Activated CD4-positive, alpha-beta T cell treated with anti-CD3 and anti-CD28 coated beads, Interleukin-2, amount 50 U/mL, for 24 hours (primary cell): ENCODE results near the gene XRN2.

Experiments
- DNase-seq, 2 donors: peaks; one replicate each; pipeline ENCODE4 v3.0.0-alpha.2; 2020; ENCODE audit warnings: low read depth in 1 of 2, low spot score in 1 of 2

The XRN2 gene

DNA sequence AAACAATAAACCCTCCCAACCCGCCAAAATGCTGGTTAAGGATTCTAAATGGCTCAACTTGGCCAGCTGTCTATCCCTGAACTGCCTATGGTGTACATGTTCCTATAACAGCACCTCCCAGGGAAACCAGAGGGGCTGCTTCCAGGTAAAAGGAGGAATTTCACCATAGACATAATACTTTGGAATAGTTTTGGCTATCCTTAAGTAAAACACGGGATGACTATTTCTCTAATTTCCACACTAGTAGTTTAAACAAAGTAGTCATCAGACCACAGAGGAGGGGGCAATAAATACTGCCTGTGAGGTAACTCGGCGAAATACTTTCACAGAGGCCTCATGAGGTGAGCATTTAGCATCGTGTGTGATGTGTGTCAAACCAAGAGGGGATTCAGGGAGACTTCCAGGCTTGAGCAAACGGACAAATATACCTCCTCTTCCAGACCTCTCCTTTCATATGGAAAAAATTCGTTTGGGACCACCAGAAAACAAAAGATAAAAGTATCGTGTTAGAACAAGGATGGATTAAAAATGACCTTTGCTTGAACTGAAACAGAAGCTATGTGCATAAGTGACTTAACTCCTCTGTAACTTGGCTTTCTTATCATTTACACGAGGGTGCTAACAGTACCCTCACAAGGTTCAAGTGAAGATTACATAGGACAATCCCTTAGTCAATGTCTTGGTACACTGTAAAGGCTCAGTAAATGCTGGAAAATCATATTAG lies 1.0 kb upstream of the XRN2 start:
- no peak for DNase-seq

DNA sequence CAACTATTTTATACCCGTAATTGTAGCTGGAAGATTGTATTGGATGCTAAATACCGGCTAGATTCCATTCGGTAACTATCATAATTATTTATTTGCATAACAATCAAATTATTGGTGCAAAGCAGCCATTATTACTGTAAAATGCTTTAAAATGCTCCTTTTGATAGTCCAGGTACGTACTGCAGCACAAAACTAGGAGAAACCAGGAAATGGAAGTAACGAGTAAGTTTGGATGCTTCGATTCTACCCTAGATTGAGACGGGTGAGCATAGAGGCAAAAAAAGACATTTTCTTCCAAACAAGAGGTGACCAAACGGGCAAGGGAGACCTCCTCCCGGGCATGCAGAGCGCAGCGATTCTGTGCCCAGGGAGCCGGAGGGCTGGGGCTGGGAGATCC lies 469 bp upstream of the XRN2 start:
- no peak for DNase-seq

DNA sequence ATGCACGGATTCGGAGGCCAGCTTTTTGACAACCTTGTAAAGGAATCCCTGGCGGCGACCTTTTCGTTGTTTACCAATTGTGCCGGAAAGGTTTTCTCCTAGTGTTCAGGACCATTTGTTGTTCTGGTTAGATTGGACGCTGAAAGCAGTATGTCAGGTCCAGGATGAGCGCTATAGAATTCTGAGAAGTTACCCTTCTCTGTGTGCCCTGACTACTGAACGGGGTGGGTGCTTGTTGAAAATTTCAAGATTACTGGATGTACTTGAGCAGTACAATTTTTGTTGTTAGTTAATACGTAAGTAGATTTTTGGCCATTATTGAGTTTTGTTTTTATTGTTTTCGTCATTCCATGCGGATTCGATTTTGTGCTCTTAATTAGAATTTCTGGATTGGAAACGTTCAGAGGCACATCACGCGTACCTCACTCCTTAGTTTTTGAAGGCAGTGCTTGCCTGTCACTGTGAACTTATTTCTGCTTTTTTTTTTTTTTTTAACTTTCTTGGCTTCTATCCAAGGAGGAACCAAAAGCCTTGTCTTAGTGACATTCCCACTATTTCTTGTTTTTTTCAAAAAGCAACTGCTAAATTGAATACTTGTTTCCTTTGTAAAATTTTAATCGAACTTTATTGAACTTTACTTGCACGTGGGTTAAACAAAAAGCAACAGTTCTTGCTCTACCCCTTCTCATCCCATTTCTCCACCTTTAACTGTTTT lies 898 bp downstream of the XRN2 start:
- DNase-seq: no peak

DNA sequence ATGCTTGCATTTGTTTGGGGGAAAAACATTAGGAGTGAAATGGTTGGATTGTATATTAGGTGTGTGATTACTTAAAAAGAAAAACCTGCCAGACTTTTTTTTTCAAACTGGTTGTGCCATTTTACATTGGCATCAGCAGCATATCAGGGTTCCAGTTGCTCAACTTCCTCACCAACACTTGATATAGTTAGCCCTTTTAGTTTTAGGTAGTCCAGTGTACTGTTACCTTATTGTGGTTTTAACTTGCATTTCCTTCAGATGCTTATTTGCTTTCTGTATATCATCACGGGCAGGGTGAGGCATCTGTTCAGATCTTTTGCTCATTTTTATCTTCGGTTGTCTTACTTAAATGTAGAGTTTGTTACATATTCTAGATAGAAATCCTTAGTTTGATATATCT lies 5.2 kb downstream of the XRN2 start:
- DNase-seq: no peak

DNA sequence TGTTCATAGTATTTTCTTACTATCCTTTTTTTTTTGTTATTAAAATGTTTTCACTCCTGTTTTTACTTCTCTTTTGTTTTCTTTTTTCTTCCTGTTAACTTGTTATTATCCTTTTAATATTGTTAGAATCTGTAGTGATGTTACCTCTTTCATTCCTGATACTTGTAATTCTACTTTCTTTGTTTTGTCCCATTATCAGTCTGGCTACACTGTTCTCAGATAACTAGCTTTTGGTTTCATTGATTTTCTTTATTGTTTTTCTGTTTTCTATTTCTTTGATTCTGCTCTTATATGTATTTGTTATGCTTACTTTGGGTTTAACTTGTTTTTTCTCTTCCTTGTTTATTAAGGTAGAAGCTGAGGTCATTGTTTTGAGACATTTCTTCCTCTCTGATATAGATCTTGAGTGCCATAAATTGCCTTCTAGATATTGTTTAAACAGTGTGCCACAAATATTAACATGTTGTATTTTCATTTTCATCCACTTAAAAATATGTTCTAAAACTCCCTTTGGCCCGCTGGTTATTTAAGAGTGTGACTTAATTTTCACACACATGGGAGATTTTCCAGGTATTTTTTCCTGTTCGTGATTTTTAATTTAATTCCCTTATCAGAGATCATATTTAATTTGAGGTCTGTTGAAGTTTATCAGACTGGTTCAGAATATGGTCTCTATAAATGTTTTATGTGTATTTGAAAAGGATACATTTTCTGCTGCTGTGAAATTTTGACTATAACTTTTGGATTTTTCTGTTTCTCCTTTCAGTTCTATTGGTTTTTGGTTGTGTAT lies 6.7 kb downstream of the XRN2 start:
- DNase-seq: no peak

DNA sequence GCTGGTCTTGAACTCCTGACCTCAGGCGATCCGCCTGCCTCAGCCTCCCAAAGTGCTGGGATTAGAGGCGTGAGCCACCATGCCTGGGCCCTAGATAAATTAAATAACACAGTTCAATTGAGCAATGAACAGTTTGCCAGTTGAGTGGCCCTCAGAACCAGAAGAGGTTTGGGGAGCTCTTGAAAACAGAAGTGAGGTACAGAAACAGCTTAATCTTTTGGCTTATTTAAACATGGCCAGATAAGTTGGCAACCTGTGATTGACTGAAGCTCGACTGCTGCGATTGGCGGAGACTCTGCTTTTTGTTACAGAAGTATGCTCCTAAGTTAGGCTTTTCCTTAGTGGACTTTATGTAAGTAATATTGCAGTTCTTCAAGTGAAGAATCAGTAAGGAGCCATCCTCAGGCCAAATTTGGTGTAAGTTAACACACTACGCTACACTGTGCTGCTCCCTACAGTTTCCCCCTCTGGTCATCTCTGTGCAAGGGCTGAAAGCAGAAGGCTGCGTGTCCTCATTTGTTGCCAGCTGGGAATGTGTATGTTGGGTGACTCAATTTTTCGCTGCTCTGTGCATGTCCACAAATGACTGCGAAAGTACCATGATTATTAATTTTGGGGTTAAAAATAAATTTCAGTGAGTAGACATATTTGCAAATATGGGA lies 9.8 kb downstream of the XRN2 start:
- no peak for DNase-seq

DNA sequence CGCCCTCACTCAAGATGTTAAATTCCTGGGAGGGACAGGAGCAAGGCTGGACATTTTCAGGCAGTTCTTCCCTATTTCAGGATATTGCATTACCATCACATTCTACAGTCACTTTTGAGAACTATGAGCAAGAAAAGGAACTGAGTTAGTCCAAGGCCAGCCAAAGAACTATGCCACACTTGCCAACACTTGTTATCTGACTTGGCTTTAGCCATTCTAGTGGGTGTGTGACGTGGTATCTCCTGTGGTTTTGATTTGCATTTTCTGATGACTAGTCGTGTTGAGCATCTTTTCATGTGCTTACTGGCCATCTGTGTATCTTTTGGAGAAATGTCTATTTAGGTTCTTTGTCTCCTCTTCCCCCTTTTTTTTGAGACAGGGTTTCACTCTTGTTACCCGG lies 12.0 kb downstream of the XRN2 start:
- DNase-seq: no peak

DNA sequence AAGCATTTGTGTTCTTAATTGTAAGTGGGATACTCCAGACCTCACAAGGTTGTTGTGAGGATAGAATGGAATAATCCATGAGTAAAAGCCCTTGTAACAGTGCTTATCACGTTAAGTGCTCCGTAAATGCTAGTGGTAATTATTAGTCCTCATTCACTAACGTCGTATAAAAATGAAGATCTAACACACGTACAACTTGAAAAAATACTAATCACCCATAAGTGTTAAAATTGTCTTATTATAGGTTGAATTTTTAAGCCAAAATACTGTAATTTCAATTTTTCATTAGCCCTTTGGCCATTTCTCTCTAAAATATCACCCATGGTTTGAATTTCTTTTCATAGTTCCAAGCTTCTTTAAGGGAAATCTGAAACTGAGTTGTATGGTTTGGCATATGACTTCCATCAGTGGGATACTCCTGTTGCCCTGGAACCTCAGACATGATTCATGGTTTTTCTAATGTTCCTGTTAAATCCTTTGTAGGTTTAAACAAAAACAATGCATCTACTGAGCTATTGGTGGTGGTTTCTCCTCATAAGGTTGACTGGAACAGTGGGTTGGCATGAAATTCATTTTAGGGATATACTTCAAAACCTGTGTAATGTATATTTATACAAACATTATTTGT lies 19.1 kb downstream of the XRN2 start:
- DNase-seq: no peak

DNA sequence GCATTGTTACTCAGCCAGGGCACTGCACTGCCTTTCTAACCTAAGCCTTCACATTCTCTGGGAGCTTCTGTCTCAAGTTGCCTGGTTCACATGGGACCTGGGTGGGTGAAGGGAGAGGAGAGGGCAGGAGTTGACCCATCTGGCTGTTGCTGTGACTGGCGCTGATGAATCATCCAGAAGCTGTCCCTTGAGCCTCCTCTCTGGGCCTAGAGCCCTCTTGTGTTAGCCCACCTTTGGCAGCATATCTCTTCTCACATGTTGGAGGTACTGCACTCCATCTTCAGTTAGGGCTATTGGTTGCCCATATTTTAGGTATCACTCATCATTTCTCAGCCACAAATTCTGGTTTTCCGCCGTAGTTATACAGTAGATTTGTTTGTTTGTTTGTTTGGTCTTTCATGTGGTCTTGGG lies 19.8 kb downstream of the XRN2 start:
- no peak for DNase-seq

DNA sequence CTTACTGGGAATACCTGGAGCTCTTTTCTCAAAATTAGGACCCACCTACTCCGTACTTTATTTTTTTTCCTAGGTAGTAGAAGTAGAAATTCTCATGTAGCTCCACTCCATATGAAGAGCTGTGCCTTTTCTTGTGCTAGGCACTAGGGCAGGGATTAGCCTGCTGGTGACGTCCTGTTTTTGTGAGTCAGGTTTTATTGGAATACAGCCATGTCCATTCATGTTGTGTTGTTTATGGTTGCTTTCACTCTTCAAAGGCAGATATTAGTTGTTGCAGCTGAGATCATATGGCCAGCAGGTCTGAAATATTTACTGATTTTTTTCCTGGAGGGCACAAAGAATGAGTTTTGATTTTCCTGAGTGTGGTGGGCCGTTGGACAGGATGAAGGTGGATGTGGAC lies 20.5 kb downstream of the XRN2 start:
- no peak for DNase-seq

DNA sequence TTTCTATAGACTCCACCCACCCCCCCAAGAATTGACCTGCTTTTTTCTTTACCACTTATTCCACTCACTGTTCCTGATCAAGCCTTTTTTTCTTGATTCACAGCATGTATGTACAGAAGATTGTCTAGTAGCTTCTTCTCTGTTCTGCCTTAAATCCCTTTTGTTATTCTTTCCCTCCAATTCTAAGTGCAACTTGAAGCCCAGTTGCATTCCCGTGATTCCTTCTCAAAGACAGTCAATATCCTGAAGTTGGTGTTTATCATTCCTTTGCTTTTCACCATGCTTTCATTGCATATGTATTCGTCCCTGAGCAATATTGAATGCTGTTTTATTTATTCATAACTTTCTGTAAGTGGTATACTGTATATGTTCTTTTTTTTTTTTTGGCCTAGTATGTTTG lies 21.0 kb downstream of the XRN2 start:
- DNase-seq: no peak

DNA sequence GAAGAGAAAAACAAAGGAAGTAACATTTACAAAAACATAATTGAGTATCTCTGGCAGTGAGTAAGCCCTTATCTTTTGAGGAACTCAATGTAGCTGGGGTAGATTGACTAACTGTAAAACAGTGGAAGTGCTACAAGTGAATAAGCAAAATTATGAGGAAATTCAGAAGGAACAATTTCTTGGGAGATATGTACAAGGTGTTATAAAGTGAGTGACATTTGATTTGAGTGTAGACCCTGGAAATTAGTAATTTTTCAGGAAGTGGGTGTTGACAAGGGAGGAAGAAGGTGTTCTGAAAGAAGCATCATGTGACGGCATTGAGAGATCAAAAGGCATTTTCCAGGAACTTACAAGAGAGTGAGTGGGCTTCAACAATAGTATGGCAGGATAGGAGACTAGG lies 22.2 kb downstream of the XRN2 start:
- no peak for DNase-seq

DNA sequence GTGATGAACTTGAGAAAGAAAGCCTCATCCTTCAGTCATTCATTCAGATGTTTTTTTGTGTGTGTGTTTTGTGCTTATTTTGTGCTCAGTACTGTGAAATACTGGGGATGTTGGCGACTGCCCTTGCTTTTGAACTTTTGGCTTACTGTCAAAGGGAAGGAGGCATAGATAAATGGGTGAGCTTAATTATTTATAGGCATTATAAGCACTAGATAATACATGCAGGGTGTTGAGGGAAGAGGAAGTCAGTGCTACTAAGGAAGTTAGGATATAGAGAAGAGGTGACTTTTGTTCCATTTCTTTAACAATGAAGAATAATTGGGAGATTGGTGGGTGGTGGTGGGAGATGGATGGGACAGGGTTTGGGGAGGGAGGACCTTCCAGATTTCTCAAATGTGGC lies 23.6 kb downstream of the XRN2 start:
- no peak for DNase-seq

DNA sequence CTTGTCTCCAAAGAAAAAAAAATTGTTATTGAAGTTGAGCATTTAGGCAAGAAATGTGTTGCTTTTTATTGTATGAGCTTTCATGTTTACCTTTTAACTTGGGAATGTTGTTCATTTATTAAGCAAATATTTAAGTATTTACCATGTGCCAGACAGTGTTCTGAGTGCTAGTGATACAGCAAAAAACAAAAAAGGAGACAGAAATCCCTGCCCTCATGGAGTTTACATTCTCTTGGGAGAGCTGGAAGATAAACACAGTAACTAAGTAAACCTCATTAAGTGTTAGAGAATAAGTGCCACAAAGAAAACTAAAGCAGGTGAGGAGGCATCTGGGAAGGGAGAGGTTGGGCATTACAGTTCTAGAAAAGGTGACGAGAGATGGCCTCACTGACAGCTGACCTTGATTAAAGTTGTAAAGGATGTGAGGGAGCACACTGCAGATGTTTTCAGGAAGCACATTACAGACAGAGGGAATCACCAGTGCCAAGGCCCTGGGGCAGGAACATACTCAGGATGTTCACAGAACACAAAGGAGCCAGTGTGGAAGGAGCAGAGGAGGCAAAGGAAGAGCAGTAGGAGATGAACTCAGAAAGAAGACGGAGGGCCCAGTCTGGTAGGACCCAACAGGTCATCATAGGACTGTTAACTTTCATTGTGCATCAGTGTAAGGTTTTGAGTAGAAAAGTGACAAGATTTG lies 33.5 kb downstream of the XRN2 start:
- DNase-seq: no peak

DNA sequence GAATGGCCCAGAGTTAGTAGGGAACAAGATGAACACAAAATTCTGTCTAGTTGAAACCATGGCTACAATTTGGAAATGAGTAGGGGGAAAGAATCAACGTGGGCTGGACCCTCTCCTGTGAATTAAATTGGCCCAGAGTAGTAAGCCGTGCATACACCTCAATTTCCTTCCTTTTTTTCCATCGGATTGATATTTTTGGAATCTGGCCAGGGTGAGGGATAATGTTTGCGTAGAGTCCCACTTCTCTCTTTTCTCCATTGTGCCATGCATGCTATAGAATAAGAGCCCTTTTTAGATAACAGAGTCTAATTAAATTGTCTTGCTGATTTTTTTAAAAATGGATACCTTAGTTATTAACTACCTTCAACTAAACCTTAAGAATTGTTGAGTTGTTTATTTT lies 35.2 kb downstream of the XRN2 start:
- no peak for DNase-seq

DNA sequence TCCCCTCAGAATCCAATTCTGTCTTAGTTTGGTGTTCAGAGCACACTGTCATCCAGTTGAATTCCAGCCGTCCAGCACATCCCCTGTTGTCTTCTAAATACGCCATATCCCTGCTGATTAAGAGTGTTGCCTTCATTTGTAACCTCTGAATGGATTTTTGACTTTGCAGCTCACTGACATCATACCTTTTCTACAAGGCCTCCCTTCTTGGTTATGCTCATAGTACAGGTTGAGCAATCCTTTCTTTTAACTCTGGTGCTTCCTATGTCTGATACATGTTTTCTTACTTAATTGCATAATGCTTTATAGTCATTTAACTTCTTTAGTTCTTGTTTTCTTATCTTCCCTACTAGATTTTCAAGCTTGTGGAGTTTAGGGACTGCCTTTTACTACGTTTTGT lies 36.4 kb downstream of the XRN2 start:
- no peak for DNase-seq

DNA sequence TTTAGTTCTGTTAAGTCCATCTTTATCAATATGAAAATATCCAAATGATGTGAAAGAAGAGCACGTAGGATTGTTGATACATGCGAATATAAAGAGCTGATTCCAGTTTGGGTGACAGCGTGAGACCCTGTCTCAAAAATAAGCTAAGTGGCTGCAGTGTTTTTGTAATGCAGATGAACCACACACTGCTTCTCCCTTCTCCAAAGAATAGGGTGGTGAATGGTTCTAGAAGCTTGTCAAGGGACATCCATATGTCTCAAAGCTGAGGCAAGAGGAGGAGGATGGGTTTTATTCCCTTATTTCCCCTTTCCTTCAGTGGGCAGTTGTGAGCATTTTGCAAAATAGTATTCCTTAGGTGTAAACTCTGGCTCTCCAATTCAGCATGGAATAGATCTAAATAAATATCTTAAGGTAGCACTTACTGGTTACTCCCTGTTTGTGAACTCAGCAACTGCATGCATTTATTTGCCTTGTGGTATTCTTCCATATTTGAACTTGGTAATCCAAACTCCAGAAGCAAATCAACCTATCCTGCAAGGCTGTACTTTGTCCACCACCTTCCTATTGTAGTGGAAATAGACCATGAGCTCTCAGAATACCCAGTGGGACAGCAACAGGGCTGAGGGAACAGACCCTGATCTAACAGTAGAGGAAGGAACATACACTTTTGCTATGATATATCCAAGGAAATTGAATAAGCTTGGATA lies 38.0 kb downstream of the XRN2 start:
- no peak for DNase-seq

DNA sequence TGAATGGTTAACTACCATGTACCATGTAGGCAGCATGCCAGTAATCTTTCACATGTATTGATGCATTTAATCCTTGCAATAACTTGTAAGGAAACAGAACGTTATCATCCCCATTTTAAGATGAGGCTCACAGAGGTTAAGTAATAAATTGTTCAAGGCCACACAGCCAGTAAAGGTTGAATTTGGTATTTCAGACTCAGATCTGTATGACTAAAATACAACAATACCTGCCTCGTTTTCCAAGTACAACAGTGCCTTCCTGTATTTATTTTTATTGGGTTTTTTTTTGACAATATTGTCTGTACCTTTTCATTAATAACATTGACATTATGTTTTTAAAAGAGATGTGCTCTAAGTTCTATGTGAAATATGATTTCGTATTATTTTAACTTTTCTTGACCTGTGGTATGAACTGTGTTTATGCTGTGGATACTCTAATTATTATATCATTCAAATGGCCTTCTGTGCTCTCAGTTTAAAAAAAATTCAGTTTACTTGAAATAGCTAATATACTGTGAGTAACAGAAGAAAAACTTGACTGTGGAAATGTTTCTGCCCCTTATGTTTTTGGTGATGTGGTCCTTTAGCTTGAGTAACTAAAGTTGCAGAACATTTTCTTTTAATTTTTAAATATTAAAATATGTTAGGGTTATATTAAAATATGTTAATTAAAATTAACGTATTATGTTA lies 39.7 kb downstream of the XRN2 start:
- DNase-seq: no peak

DNA sequence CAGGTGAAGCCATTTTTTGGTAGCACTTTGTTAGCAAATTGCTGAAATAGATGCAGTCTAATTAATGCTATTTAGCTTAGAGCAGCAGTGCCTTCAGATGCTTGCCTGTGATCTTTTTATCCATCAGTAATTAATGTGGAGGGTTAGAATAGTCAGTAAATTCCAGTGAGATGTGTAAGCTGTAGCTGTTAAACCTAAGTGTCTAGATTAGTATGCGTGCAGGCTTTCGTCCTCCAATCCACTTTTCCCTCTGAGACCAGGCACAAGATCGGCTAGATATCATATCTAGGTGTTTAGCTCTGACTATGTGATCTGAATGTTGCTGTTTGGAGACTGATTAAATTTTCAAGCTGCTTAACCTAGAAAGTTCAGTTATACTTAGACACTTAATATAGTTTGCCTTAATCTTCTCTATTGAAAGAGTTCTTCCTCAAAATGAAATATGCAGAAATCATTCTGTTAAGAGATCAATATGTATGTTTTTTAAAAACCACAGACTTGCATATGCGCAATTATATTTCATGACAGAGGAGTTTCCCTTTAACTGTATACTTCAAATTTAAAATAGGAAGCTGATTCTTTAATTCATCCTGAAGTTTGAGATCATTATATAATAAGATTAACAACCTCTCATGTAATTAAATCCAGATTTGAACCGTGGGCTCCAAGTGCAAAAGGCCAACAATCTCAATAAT lies 41.2 kb downstream of the XRN2 start:
- no peak for DNase-seq
